Spleen (tissue), 11 donors: Measurements from ENCODE around the gene CX3CL1. TPM values are rescaled to one million over a fixed set of nuclear protein-coding genes. Genes with fewer than 3 reads are reported as not detected.

Experiments used
- DNase-seq: peaks from one replicate; pipeline ENCODE4 v3.0.0-alpha.2; 2020
- H3K27ac ChIP-seq, 8 donors: fragments of 200-600 bp; sonication (generic) in 7 of 8; 1 replicate in 4 of 8; 2 replicates in 4 of 8; pipeline versions ENCODE4 v1.5.0 to v1.8.0; 2016 to 2021; ENCODE audit warnings: inconsistent platforms in 4 of 8, mild to moderate bottlenecking in 4 of 8, moderate library complexity in 1 of 8
- H3K27me3 ChIP-seq, 7 donors: fragments of 200-600 bp; sonication (generic) in 6 of 7; replicated peaks in 1 of 7; 1 replicate in 4 of 7; 2 replicates in 3 of 7; pipeline versions ENCODE4 v1.5.0 to v1.8.0; 2016 to 2021; ENCODE audit warnings: inconsistent platforms in 3 of 7, mild to moderate bottlenecking in 1 of 7
- H3K36me3 ChIP-seq, 6 donors: fragments of 200-600 bp; sonication (generic) in 5 of 6; 1 replicate in 4 of 6; 2 replicates in 2 of 6; pipeline versions ENCODE4 v1.5.0 to v1.8.0; 2016 to 2021; ENCODE audit warnings: inconsistent platforms in 2 of 6
- H3K4me1 ChIP-seq, 6 donors: fragments of 200-600 bp; sonication (generic) in 5 of 6; 1 replicate in 3 of 6; 2 replicates in 3 of 6; pipeline versions ENCODE4 v1.5.0 to v1.8.0; 2016 to 2021; ENCODE audit warnings: inconsistent platforms in 3 of 6
- H3K4me3 ChIP-seq, 8 donors: fragments of 200-600 bp; sonication (generic) in 7 of 8; 1 replicate in 4 of 8; 2 replicates in 4 of 8; pipeline versions ENCODE4 v1.5.0 to v1.8.0; 2016 to 2021; ENCODE audit warnings: inconsistent platforms in 4 of 8, mild to moderate bottlenecking in 4 of 8, moderate library complexity in 2 of 8
- H3K9me3 ChIP-seq, 8 donors: fragments of 200-600 bp; sonication (generic) in 7 of 8; 1 replicate in 4 of 8; 2 replicates in 4 of 8; pipeline versions ENCODE4 v1.5.0 to v1.8.0; 2016 to 2021; ENCODE audit warnings: inconsistent platforms in 4 of 8
- CTCF ChIP-seq, 11 experiments: fragments of 200-600 bp in 7 of 11; fragments of 450-650 bp in 4 of 11; sonication (generic) in 4 of 11; IDR thresholded peaks in 8 of 11; conservative IDR thresholded peaks in 3 of 11; 1 replicate in 7 of 11; 2 replicates in 4 of 11; pipeline versions ENCODE4 v1.4.0 to v1.8.0; 2016 to 2021; ENCODE audit warnings: antibody characterized with exemption in 11 of 11, inconsistent platforms in 4 of 11, mild to moderate bottlenecking in 1 of 11
- POLR2A ChIP-seq, 3 donors: fragments of 450-650 bp; IDR thresholded peaks; one replicate each; pipeline ENCODE4 v1.5.1; 2017; ENCODE audit warnings: antibody characterized with exemption in 3 of 3, mild to moderate bottlenecking in 1 of 3
- POLR2AphosphoS5 ChIP-seq, 3 donors: sonication (generic); formaldehyde crosslinking; IDR thresholded peaks; one replicate each; pipeline ENCODE4 v1.5.1; 2017; ENCODE audit warnings: antibody characterized with exemption in 3 of 3
- WGBS, 5 donors: extraction: QIAGEN DNeasy Blood & Tissue Kit in 3 of 5; methylation state at CpG; one replicate each; pipeline versions ENCODE4 v1.1.5 to v1.1.7; 2013 to 2018; 5-methylcytosine and 5-hydroxymethylcytosine counted together
- intact Hi-C: fragments of 100-400 bp; cut with DNase I; formaldehyde crosslinking; loops from one replicate; pipeline ENCODE4 v1.15.0; 2023; ENCODE audit warnings: low total_unique reads
- polyA plus RNA-seq, 3 donors: library from polyadenylated mRNA; stranded (reverse); fragments of 200-250 nt; gene quantifications; one replicate each; pipeline ENCODE4 v1.2.1, GENCODE V29; 2013
- total RNA-seq, 7 donors: library from RNA; depleted of rRNA in 3 of 7; stranded (reverse); fragments of >200 nt in 3 of 7; fragmentation: NEBNext Ultra II Directional in 4 of 7; extraction: Animal tissue kit (Norgen Biotek cat#: 25700) in 4 of 7; gene quantifications; one replicate each; pipeline versions ENCODE4 v1.1.0 to v1.2.1, GENCODE V29; 2016 to 2021
- donor health status: healthy with polysubstance abuse.
- donor health status: DM: no; HTN: no; CAD: no; lungs with moderate emphysema.
- donor health status: DM: no; HTN: no; CAD: no.
- donor health status: Bipolar disorder and iron deficiency.
- donor health status: healthy.
- donor health status: DM: no; HTN: no; CAD: no.
- donor health status: DM: yes; HTN: yes; CAD: no.

Gene CX3CL1
- total and polyA plus RNA-seq, 10 donors, result 0.39 to 7.3 (median 1.6) TPM

- intact Hi-C loops, result no loop called here
- no peak overlapping the region for H3K27ac ChIP-seq
- WGBS, 5 donors, result 75 to 93% (median 83%) methylated on average over 3 of the region's 3 CpGs
Observed at GRCh38 chr16:57424583-57424982, 52.3 kb downstream of the CX3CL1 start.

GRCh38 chr16:57426356-57426755 lies 54.1 kb downstream of the CX3CL1 start:
- no peak for TF ChIP-seq POLR2A (IDR thresholded peaks at IDR 0.05)
- TF ChIP-seq POLR2AphosphoS5 (IDR thresholded peaks at IDR 0.05), result no peak
- no peak for TF ChIP-seq CTCF (IDR thresholded peaks at IDR 0.05 in 8 of 11, conservative IDR thresholded peaks at IDR 0.05 in 3 of 11)
- WGBS, 5 donors, result 90 to 97% (median 91%) methylated on average over 7 of the region's 7 CpGs
- no peak overlapping the region for H3K4me3 ChIP-seq
- peaks cover 0 to 8% (median 0%) of the 10 kb centered on the region in 6 donors for H3K4me1 ChIP-seq
- no peaks in the 10 kb centered on the region for H3K27me3 ChIP-seq
- H3K27ac ChIP-seq, result no peak overlapping the region
- no peak for DNase-seq
- H3K9me3 ChIP-seq, result no peaks in the 10 kb centered on the region
- intact Hi-C loops, result no loop called here
- H3K36me3 ChIP-seq, result peaks cover 0 to 57% (median 47%) of the 10 kb centered on the region in 6 donors

More at GRCh38 chr16:57424583-57424982, 52.3 kb downstream of the CX3CL1 start:
- H3K4me3 ChIP-seq, result no peak overlapping the region
- peaks cover 0 to 9% (median 0%) of the 10 kb centered on the region in 6 donors for H3K4me1 ChIP-seq
- no peak for DNase-seq
- no peak for TF ChIP-seq POLR2A (IDR thresholded peaks at IDR 0.05)
- TF ChIP-seq CTCF (IDR thresholded peaks at IDR 0.05 in 8 of 11, conservative IDR thresholded peaks at IDR 0.05 in 3 of 11), result no peak
- no peak for TF ChIP-seq POLR2AphosphoS5 (IDR thresholded peaks at IDR 0.05)
- H3K9me3 ChIP-seq, result no peaks in the 10 kb centered on the region
- peaks cover 0 to 39% (median 30%) of the 10 kb centered on the region in 6 donors for H3K36me3 ChIP-seq
- H3K27me3 ChIP-seq, result no peaks in the 10 kb centered on the region

- H3K27me3 ChIP-seq, result no peaks in the 10 kb centered on the region
- peaks cover 0 to 3% (median 0%) of the 10 kb centered on the region in 6 donors for H3K4me1 ChIP-seq
- intact Hi-C loops, result no loop called here
- no peak overlapping the region for H3K27ac ChIP-seq
- no peak for TF ChIP-seq POLR2A (IDR thresholded peaks at IDR 0.05)
- no peak for TF ChIP-seq CTCF (IDR thresholded peaks at IDR 0.05 in 8 of 11, conservative IDR thresholded peaks at IDR 0.05 in 3 of 11)
- TF ChIP-seq POLR2AphosphoS5 (IDR thresholded peaks at IDR 0.05), result no peak
- WGBS, 5 donors, result 89 to 96% (median 93%) methylated on average over 8 of the region's 8 CpGs
- H3K9me3 ChIP-seq, result no peaks in the 10 kb centered on the region
- no peak overlapping the region for H3K4me3 ChIP-seq
- H3K36me3 ChIP-seq, result peaks cover 0 to 66% (median 56%) of the 10 kb centered on the region in 6 donors
- DNase-seq, result no peak
Observed at GRCh38 chr16:57427307-57427706, 55.0 kb downstream of the CX3CL1 start.

GRCh38 chr16:57427824-57428223 lies 55.5 kb downstream of the CX3CL1 start:
- H3K27ac ChIP-seq, result no peak overlapping the region
- H3K4me3 ChIP-seq, result no peak overlapping the region
- H3K4me1 ChIP-seq, result no peaks in the 10 kb centered on the region
- DNase-seq, result no peak
- H3K9me3 ChIP-seq, result no peaks in the 10 kb centered on the region
- peaks cover 0 to 72% (median 61%) of the 10 kb centered on the region in 6 donors for H3K36me3 ChIP-seq
- no peak for TF ChIP-seq POLR2A (IDR thresholded peaks at IDR 0.05)
- no peak for TF ChIP-seq CTCF (IDR thresholded peaks at IDR 0.05 in 8 of 11, conservative IDR thresholded peaks at IDR 0.05 in 3 of 11)
- TF ChIP-seq POLR2AphosphoS5 (IDR thresholded peaks at IDR 0.05), result no peak
- intact Hi-C loops, result no loop called here
- no peaks in the 10 kb centered on the region for H3K27me3 ChIP-seq
